ENCODE results near the gene FBXO2. TPM values are rescaled to one million over a fixed set of nuclear protein-coding genes. Genes with fewer than 3 reads are reported as not detected.
A peak's percentile ranks its signal among the peaks of the same experiment; 100 is the strongest.

Gene FBXO2
- total and polyA plus RNA-seq, 10 donors: 2.1 to 6.7 (median 4.6) TPM

- Histone ChIP-seq H3K4me3 (peak within 1 kb of the TSS in 7 of 8 donors; percentile 26 to 66 (median 34)), H3K36me3 (no peaks in the 10 kb centered on the region), H3K4me1 (peaks cover 15 to 40% (median 33%) of the 10 kb centered on the region in 6 donors), H3K27me3 (replicated peaks in 1 of 7) (peaks cover 5 to 91% (median 55%) of the 10 kb centered on the region in 7 donors), H3K27ac (no peak within 1 kb of the TSS), H3K9me3 (no peaks in the 10 kb centered on the region)
- intact Hi-C loops (cut with DNase I; ENCODE audit: low total_unique reads): no loop called here
- WGBS, 5 donors: 0 to 1% (median 0%) methylated on average over 1 to 78 of the region's 78 CpGs
- DNase-seq: no peak
- TF ChIP-seq CTCF (IDR thresholded peaks at IDR 0.05 in 8 of 11, conservative IDR thresholded peaks at IDR 0.05 in 3 of 11) (no peak), POLR2A (IDR thresholded peaks at IDR 0.05) (no peak), POLR2AphosphoS5 (IDR thresholded peaks at IDR 0.05) (no peak)
Observed at GRCh38 chr1:11691302-11691914, 37.2 kb upstream of the FBXO2 start, which contains the start of gene DRAXIN. Gene DRAXIN (plus strand): TSS chr1:11691710. CDS start chr1:11706259, 14,549 bp downstream.

GRCh38 chr1:11690397-11691301 lies 36.4 kb upstream of the FBXO2 start:
- Histone ChIP-seq H3K36me3 (no peaks in the 10 kb centered on the region), H3K4me3 (peak overlapping the region in 7 of 8 donors; percentile 26 to 66 (median 34)), H3K4me1 (peaks cover 15 to 40% (median 33%) of the 10 kb centered on the region in 6 donors), H3K27ac (no peak overlapping the region), H3K27me3 (replicated peaks in 1 of 7) (peaks cover 5 to 92% (median 55%) of the 10 kb centered on the region in 7 donors), H3K9me3 (no peaks in the 10 kb centered on the region)
- no peak for TF ChIP-seq POLR2AphosphoS5 (IDR thresholded peaks at IDR 0.05)
- no peak for TF ChIP-seq POLR2A (IDR thresholded peaks at IDR 0.05)
- no peak for TF ChIP-seq CTCF (IDR thresholded peaks at IDR 0.05 in 8 of 11, conservative IDR thresholded peaks at IDR 0.05 in 3 of 11)
- intact Hi-C loops (cut with DNase I; ENCODE audit: low total_unique reads): no loop called here
- WGBS, 5 donors: 3 to 7% (median 4%) methylated on average over 34 to 64 of the region's 64 CpGs
- no peak for DNase-seq

GRCh38 chr1:11688506-11688905 lies 34.3 kb upstream of the FBXO2 start:
- Histone ChIP-seq H3K9me3 (no peaks in the 10 kb centered on the region), H3K36me3 (no peaks in the 10 kb centered on the region), H3K4me3 (no peak overlapping the region), H3K27ac (no peak overlapping the region), H3K27me3 (replicated peaks in 1 of 7) (peaks cover 5 to 90% (median 51%) of the 10 kb centered on the region in 7 donors), H3K4me1 (peaks cover 14 to 38% (median 32%) of the 10 kb centered on the region in 6 donors)
- TF ChIP-seq POLR2AphosphoS5 (IDR thresholded peaks at IDR 0.05) (no peak), CTCF (IDR thresholded peaks at IDR 0.05 in 8 of 11, conservative IDR thresholded peaks at IDR 0.05 in 3 of 11) (no peak), POLR2A (IDR thresholded peaks at IDR 0.05) (no peak)
- 90 to 96% (median 93%) methylated on average over 4 of the region's 4 CpGs for WGBS, 5 donors
- DNase-seq: no peak
- intact Hi-C loops (cut with DNase I; ENCODE audit: low total_unique reads): no loop called here
